ENCODE data around the gene CCDC85C.

DNA sequence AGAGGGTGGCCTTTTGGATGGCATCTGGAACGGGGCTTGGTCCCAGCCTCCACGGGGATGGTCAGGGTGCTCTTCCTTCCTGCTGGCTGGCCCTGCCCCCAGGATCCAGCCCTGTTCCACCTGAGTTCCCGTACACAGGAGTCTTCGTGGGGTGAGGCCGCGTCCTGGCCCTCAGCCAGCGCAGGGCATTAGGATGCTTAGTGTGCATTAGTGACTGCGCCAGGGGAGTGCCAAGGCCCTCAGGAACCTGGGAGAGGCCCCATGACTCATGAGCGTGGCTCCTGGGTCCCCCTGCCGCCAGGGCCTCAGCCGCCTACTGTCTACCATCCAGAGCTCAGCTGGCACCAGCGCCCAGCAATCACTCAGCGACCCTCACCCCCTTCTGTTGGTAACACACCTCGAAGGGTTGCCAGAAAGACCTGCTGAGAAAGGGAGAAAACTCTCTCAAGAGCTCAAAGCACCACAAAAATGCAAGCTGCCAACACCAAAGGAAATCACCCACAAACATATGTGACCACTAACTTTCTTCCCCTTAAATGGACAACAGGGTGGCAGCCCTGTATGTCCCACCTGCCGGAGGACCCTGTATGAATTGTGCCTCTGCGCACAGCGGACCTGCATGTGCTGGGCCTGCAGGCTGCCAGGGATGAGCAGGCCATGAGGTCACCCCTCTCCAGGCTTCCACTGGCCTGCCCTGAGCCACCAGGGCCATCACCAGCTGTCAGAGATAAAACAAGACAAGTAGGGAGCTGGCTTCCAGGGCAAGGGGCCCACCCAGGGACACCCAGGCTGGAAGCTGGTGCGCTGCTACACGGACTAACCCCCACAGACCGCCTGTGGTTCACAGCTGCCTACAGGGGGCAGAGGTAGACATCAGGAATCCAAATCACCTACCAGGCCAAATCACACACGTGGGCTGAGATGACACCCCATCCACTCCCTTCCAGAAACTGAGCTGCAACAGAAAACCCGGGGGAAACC is 28.7 kb downstream of the CCDC85C start:
- TF ChIP-seq POLR2AphosphoS5 (IDR thresholded peaks at IDR 0.05; ENCODE audit: borderline replicate concordance, low read depth, low read length) = no peak
- TF ChIP-seq EZH2 (IDR thresholded peaks at IDR 0.05) = no peak
- TF ChIP-seq FOXP2 (optimal IDR thresholded peaks at IDR 0.05; ENCODE audit: control extremely low read depth, extremely low read length, insufficient read depth) = no peak

All from SK-N-MC (cell line).